K562 (cell line): Measurements from ENCODE around the gene CBX4. TPM values are rescaled to one million over a fixed set of nuclear protein-coding genes. Genes with fewer than 3 reads are reported as not detected.

Experiments
- ARNT ChIP-seq, 2 experiments: fragments of 450-650 bp; IDR thresholded peaks; 2 replicates each; pipeline ENCODE4 v1.6.1; 2016; ENCODE audit warnings: mild to moderate bottlenecking in 1 of 2
- ATF1 ChIP-seq, 2 experiments: fragments of 450-650 bp in 1 of 2; IDR thresholded peaks; 2 replicates each; pipeline ENCODE4 v1.6.1; 2016; ENCODE audit warnings: missing compliant biosample characterization in 1 of 2, missing genetic modification characterization in 1 of 2
- CHAMP1 ChIP-seq: fragments of 450-650 bp; IDR thresholded peaks from 2 replicates; pipeline ENCODE4 v1.6.1; 2016; ENCODE audit warnings: mild to moderate bottlenecking
- CREM ChIP-seq: IDR thresholded peaks from 2 replicates; pipeline ENCODE4 v1.6.1; 2014; ENCODE audit warnings: antibody characterized with exemption, low read depth
- CUX1 ChIP-seq: fragments of 200-800 bp; sonication (Bioruptor generic); IDR thresholded peaks from 2 replicates; pipeline ENCODE4 v1.6.1; 2016; ENCODE audit warnings: missing genetic modification characterization, missing compliant biosample characterization
- EHMT2 ChIP-seq: fragments of 450-650 bp; IDR thresholded peaks from 2 replicates; pipeline ENCODE4 v1.6.1; 2018; ENCODE audit warnings: antibody characterized with exemption
- KDM2B ChIP-seq: fragments of 250-450 bp; sonication (Bioruptor Pico); IDR thresholded peaks from 2 replicates; pipeline ENCODE4 v1.8.0; 2021; ENCODE audit warnings: mild to moderate bottlenecking, moderate library complexity
- KHSRP ChIP-seq: fragments of 450-650 bp; IDR thresholded peaks from 2 replicates; pipeline ENCODE4 v1.6.1; 2017
- LEF1 ChIP-seq: fragments of 450-650 bp; IDR thresholded peaks from 2 replicates; pipeline ENCODE4 v1.6.1; 2016; ENCODE audit warnings: mild to moderate bottlenecking
- MBD1 ChIP-seq: fragments of 250-450 bp; sonication (Bioruptor Pico); IDR thresholded peaks from 2 replicates; pipeline ENCODE4 v1.8.0; 2022; ENCODE audit warnings: inconsistent platforms
- MYNN ChIP-seq, 2 experiments: sonication (generic); formaldehyde crosslinking in 1 of 2; IDR thresholded peaks; 2 replicates each; pipeline versions ENCODE4 v1.5.0 to v1.6.1; 2016 to 2020; ENCODE audit warnings: antibody characterized with exemption in 1 of 2, missing genetic modification reagents in 1 of 2
- TAF7 ChIP-seq: fragments of 450-650 bp; IDR thresholded peaks from 2 replicates; pipeline ENCODE4 v1.6.1; 2016; ENCODE audit warnings: missing genetic modification characterization, missing compliant biosample characterization
- ZNF584 ChIP-seq: fragments of 200-800 bp; sonication (Bioruptor generic); IDR thresholded peaks from 2 replicates; pipeline ENCODE4 v1.6.1; 2016; ENCODE audit warnings: low read depth, mild to moderate bottlenecking, missing genetic modification characterization, missing compliant biosample characterization
- ZNF740 ChIP-seq, 3 experiments: fragments of 200-800 bp in 1 of 3; sonication (Bioruptor generic) in 1 of 3; sonication (generic) in 1 of 3; formaldehyde crosslinking in 1 of 3; IDR thresholded peaks; 2 replicates each; pipeline versions ENCODE4 v1.6.1 to v1.8.0; 2016 to 2022; ENCODE audit warnings: mild to moderate bottlenecking in 2 of 3, missing compliant biosample characterization in 2 of 3, missing genetic modification characterization in 2 of 3, missing genetic modification reagents in 1 of 3
- polyA plus RNA-seq, 8 experiments: library from polyadenylated mRNA; depleted of rRNA in 4 of 8; stranded (reverse) in 5 of 8; unstranded in 3 of 8; fragments of >200 nt; fragmentation: Nextera tagmentation in 2 of 8; fragmentation: Illumina TruSeq in 1 of 8; extraction: Ambion mirVana in 2 of 8; extraction: Trizol in 1 of 8; gene quantifications; 2 replicates each; pipeline versions ENCODE4 v1.2.1 to v1.2.3, GENCODE V29; 2011 to 2014; ENCODE audit warnings: inconsistent platforms in 1 of 8, missing spikeins in 1 of 8
- total RNA-seq, 7 experiments: library from RNA; depleted of rRNA in 6 of 7; stranded (reverse); fragments of >200 nt in 6 of 7; fragmentation: Illumina TruSeq in 2 of 7; extraction: Trizol in 2 of 7; gene quantifications; 2 replicates each; pipeline versions ENCODE4 v1.2.1 to v1.2.3, GENCODE V29; 2011 to 2021; ENCODE audit warnings: low replicate concordance in 1 of 7

The CBX4 gene
- total and polyA plus RNA-seq, 9 of the 15 experiments (the other 6 are each of a cell fraction or from before 2014, with no cell fraction given) = 0.98 to 50.5 (median 10.0) TPM

- TF ChIP-seq ATF1 (CRISPR knock-in tag; IDR thresholded peaks at IDR 0.05) (no peak), ATF1 (tag; IDR thresholded peaks at IDR 0.05) (no peak), CUX1 (no peak), TAF7 (tag) (no peak), CHAMP1 (no peak), ZNF584 (CRISPR knock-in tag) (no peak), MBD1 (no peak), ARNT (IDR thresholded peaks at IDR 0.05) (no peak), LEF1 (no peak), ZNF740 (CRISPR knock-in tag; IDR thresholded peaks at IDR 0.05) (no peak; the same call in 1 of the 2 replicates), ZNF740 (tag; IDR thresholded peaks at IDR 0.05) (peak in 1 of 2 experiments; percentile 80; a peak in 2 of 4 replicates), KHSRP (no peak), KDM2B (no peak), CREM (peak; percentile 5; the same call in 1 of the 2 replicates), MYNN (IDR thresholded peaks at IDR 0.05) (no peak), MYNN (CRISPR knock-in tag; IDR thresholded peaks at IDR 0.05) (no peak), EHMT2 (no peak)
Observed at GRCh38 chr17:79838522-79839274, 542 bp downstream of the CBX4 start (continued).
